GM23248 (cell line): ENCODE measurements around the gene DOCK9. TPM values are rescaled to one million over a fixed set of nuclear protein-coding genes. Genes with fewer than 3 reads are reported as not detected.

ENCODE experiments used
- DNase-seq: peaks from one replicate; pipeline ENCODE4 v3.0.0-alpha.2; 2015
- H2AFZ ChIP-seq: fragments of 200-600 bp; sonication (generic); 2 replicates; pipeline ENCODE4 v1.6.1; 2016; ENCODE audit warnings: antibody characterized with exemption
- H3F3A ChIP-seq: fragments of 200-600 bp; sonication (generic); 2 replicates; pipeline ENCODE4 v1.6.1; 2016; ENCODE audit warnings: mild to moderate bottlenecking, antibody characterized with exemption, mixed run types; ENCODE audit not compliant: insufficient read depth
- H3K27ac ChIP-seq: fragments of 200-600 bp; sonication (generic); 2 replicates; pipeline ENCODE4 v1.5.1; 2016; ENCODE audit warnings: mild to moderate bottlenecking
- H3K27me3 ChIP-seq: fragments of 200-600 bp; sonication (generic); replicated peaks from 2 replicates; pipeline ENCODE4 v1.6.1; 2016; ENCODE audit warnings: mild to moderate bottlenecking; ENCODE audit not compliant: insufficient read depth
- H3K36me3 ChIP-seq: fragments of 200-600 bp; sonication (generic); 2 replicates; pipeline ENCODE4 v1.6.1; 2016; ENCODE audit warnings: low read depth, mild to moderate bottlenecking
- H3K4me1 ChIP-seq: fragments of 200-600 bp; sonication (generic); 2 replicates; pipeline ENCODE4 v1.6.1; 2016; ENCODE audit warnings: mild to moderate bottlenecking; ENCODE audit not compliant: insufficient read depth
- H3K4me2 ChIP-seq: fragments of 200-600 bp; sonication (generic); one replicate; pipeline ENCODE4 v1.6.1; 2016; ENCODE audit warnings: mild to moderate bottlenecking; ENCODE audit not compliant: unreplicated experiment
- H3K4me3 ChIP-seq: fragments of 200-600 bp; sonication (generic); 2 replicates; pipeline ENCODE4 v1.5.1; 2016; ENCODE audit warnings: mild to moderate bottlenecking
- H3K79me2 ChIP-seq: fragments of 200-600 bp; sonication (generic); 2 replicates; pipeline ENCODE4 v1.6.1; 2016; ENCODE audit warnings: mild to moderate bottlenecking; ENCODE audit not compliant: insufficient read depth
- H3K9ac ChIP-seq: fragments of 200-600 bp; sonication (generic); 2 replicates; pipeline ENCODE4 v1.6.1; 2016; ENCODE audit warnings: mild to moderate bottlenecking
- H3K9me2 ChIP-seq: fragments of 200-600 bp; sonication (generic); 2 replicates; pipeline ENCODE4 v1.6.1; 2016; ENCODE audit warnings: mixed run types, mild to moderate bottlenecking, moderate library complexity; ENCODE audit not compliant: insufficient read depth
- H3K9me3 ChIP-seq: fragments of 200-600 bp; sonication (generic); one replicate; pipeline ENCODE4 v1.6.1; 2017; ENCODE audit warnings: low read depth
- H4K20me1 ChIP-seq: fragments of 200-600 bp; sonication (generic); 2 replicates; pipeline ENCODE4 v1.6.0; 2016; ENCODE audit not compliant: insufficient read depth
- EZH2 ChIP-seq: fragments of 200-600 bp; sonication (generic); IDR thresholded peaks from 2 replicates; pipeline ENCODE4 v1.6.1; 2018; ENCODE audit warnings: antibody characterized with exemption, mild to moderate bottlenecking; ENCODE audit not compliant: insufficient read depth, poor library complexity, severe bottlenecking
- EZH2phosphoT487 ChIP-seq: fragments of 200-600 bp; sonication (generic); IDR thresholded peaks from 2 replicates; pipeline ENCODE4 v1.6.1; 2018; ENCODE audit warnings: antibody characterized with exemption, moderate library complexity, mild to moderate bottlenecking, low read depth; ENCODE audit not compliant: insufficient read depth
- WGBS, 2 experiments: methylation state at CpG; one replicate each; pipeline ENCODE4 v1.1.6; 2015 to 2017; ENCODE audit warnings: low lambda C conversion rate in 2 of 2, low coverage in 1 of 2; ENCODE audit errors: missing lambda C conversion rate in 2 of 2; 5-methylcytosine and 5-hydroxymethylcytosine counted together
- in situ Hi-C: fragments of 300-500 bp; cut with MboI; formaldehyde crosslinking; loops from 2 replicates; pipeline ENCODE4 v1.15.0; 2020
- polyA plus RNA-seq: library from polyadenylated mRNA; unstranded; fragments of >200 nt; fragmentation: Nextera tagmentation; extraction: Ambion mirVana; gene quantifications from 2 replicates; pipeline ENCODE4 v1.2.1, GENCODE V29; 2016
- total RNA-seq: library from RNA; depleted of rRNA; stranded (reverse); fragments of >200 nt; shearing (Covaris generic); gene quantifications from 2 replicates; pipeline ENCODE4 v1.2.3, GENCODE V29; 2014

Gene DOCK9
- total and polyA plus RNA-seq, 2 experiments from 2014 or later, result 3.2 to 21.2 TPM

- in situ Hi-C loops, result no loop called here
- 66 to 73% methylated on average over 7 of the region's 7 CpGs for WGBS, 2 experiments
- no peak overlapping the region for H3K4me2 ChIP-seq
- DNase-seq, result no peak
- no peak overlapping the region for H2AFZ ChIP-seq
- H3K79me2 ChIP-seq, result no peaks in the 10 kb centered on the region
- H3F3A ChIP-seq, result no peaks in the 10 kb centered on the region
- no peaks in the 10 kb centered on the region for H4K20me1 ChIP-seq
- no peaks in the 10 kb centered on the region for H3K4me1 ChIP-seq
- H3K9me2 ChIP-seq, result no peaks in the 10 kb centered on the region
- peaks cover 24% of the 10 kb centered on the region for H3K27me3 ChIP-seq
- no peak overlapping the region for H3K4me3 ChIP-seq
- no peak overlapping the region for H3K27ac ChIP-seq
- no peaks in the 10 kb centered on the region for H3K36me3 ChIP-seq
- no peak for TF ChIP-seq EZH2phosphoT487
- no peak for TF ChIP-seq EZH2
- H3K9me3 ChIP-seq, result no peaks in the 10 kb centered on the region
- no peak overlapping the region for H3K9ac ChIP-seq
These were observed 196.0 kb downstream of the DOCK9 start for GRCh38 chr13:98781905-98782304.

- in situ Hi-C loops, result no loop called here
- TF ChIP-seq EZH2phosphoT487, result no peak
- TF ChIP-seq EZH2, result no peak
- DNase-seq, result no peak
- Histone ChIP-seq H3K27me3 (peaks cover 20% of the 10 kb centered on the region), H3K4me3 (no peak overlapping the region), H3K9ac (no peak overlapping the region), H3K79me2 (no peaks in the 10 kb centered on the region), H3K4me2 (no peak overlapping the region), H2AFZ (no peak overlapping the region), H4K20me1 (no peaks in the 10 kb centered on the region), H3K27ac (no peak overlapping the region), H3K36me3 (no peaks in the 10 kb centered on the region), H3K9me3 (no peaks in the 10 kb centered on the region), H3K9me2 (no peaks in the 10 kb centered on the region), H3F3A (no peaks in the 10 kb centered on the region), H3K4me1 (no peaks in the 10 kb centered on the region)
- WGBS, 2 experiments, result 73 to 77% methylated on average over 11 of the region's 11 CpGs
These were observed 196.4 kb downstream of the DOCK9 start for GRCh38 chr13:98781470-98781869.

- Histone ChIP-seq H3K9ac (no peak overlapping the region), H3F3A (no peaks in the 10 kb centered on the region), H3K79me2 (no peaks in the 10 kb centered on the region), H2AFZ (no peak overlapping the region), H3K9me3 (no peaks in the 10 kb centered on the region), H3K4me3 (no peak overlapping the region), H3K36me3 (no peaks in the 10 kb centered on the region), H3K4me2 (no peak overlapping the region), H4K20me1 (no peaks in the 10 kb centered on the region), H3K4me1 (no peaks in the 10 kb centered on the region; the same call in 1 of the 2 replicates), H3K27me3 (peaks cover 16% of the 10 kb centered on the region), H3K27ac (no peak overlapping the region), H3K9me2 (no peaks in the 10 kb centered on the region)
- in situ Hi-C loops, result no loop called here
- WGBS, 2 experiments, result 68 to 70% methylated on average over 11 of the region's 11 CpGs
- no peak for TF ChIP-seq EZH2phosphoT487
- no peak for TF ChIP-seq EZH2
- DNase-seq, result no peak
These were observed 196.8 kb downstream of the DOCK9 start for GRCh38 chr13:98781045-98781444.

- DNase-seq, result peak; percentile 2
- Histone ChIP-seq H3K4me2 (no peak overlapping the region), H3K9me3 (no peaks in the 10 kb centered on the region), H3K27me3 (peaks cover 10% of the 10 kb centered on the region; the same call in 1 of the 2 replicates), H3K9me2 (no peaks in the 10 kb centered on the region), H3K9ac (no peak overlapping the region), H3K4me1 (no peaks in the 10 kb centered on the region; the same call in 1 of the 2 replicates), H3K4me3 (no peak overlapping the region), H3K27ac (no peak overlapping the region), H3K36me3 (no peaks in the 10 kb centered on the region), H4K20me1 (no peaks in the 10 kb centered on the region), H3F3A (no peaks in the 10 kb centered on the region), H2AFZ (no peak overlapping the region), H3K79me2 (no peaks in the 10 kb centered on the region)
- in situ Hi-C loops, result no loop called here
- 5 to 7% methylated on average over 2 of the region's 2 CpGs for WGBS, 2 experiments
- TF ChIP-seq EZH2phosphoT487 (no peak), EZH2 (no peak)
These were observed 197.4 kb downstream of the DOCK9 start for GRCh38 chr13:98780451-98780850.

- Histone ChIP-seq H3K4me1 (no peaks in the 10 kb centered on the region; the same call in 1 of the 2 replicates), H3K9me2 (no peaks in the 10 kb centered on the region), H3K4me2 (no peak overlapping the region), H3K9me3 (no peaks in the 10 kb centered on the region), H4K20me1 (no peaks in the 10 kb centered on the region), H3F3A (no peaks in the 10 kb centered on the region), H3K36me3 (no peaks in the 10 kb centered on the region), H3K4me3 (no peak overlapping the region), H3K27ac (no peak overlapping the region), H3K9ac (no peak overlapping the region), H3K79me2 (no peaks in the 10 kb centered on the region), H3K27me3 (peaks cover 10% of the 10 kb centered on the region; the same call in 1 of the 2 replicates), H2AFZ (no peak overlapping the region)
- TF ChIP-seq EZH2 (no peak), EZH2phosphoT487 (no peak)
- DNase-seq, result no peak
- in situ Hi-C loops, result no loop called here
- 48 to 80% methylated on average over 1 of the region's 1 CpG for WGBS, 2 experiments
These were observed 198.2 kb downstream of the DOCK9 start for GRCh38 chr13:98779695-98780094.
